GM12865 (cell line): Measurements from ENCODE around the gene MRGPRE.

Experiments
- DNase-seq: peaks from one replicate; pipeline ENCODE4 v3.0.0; 2010; ENCODE audit warnings: low read depth
- H3K4me3 ChIP-seq: 2 replicates; pipeline ENCODE4 v1.5.1; 2011; ENCODE audit warnings: mild to moderate bottlenecking, low read depth, low read length, control low read depth
- TF ChIP-seq, protein P1 (sequence below): IDR thresholded peaks from 2 replicates; pipeline ENCODE4 v1.5.1; 2011; ENCODE audit warnings: low read length, control low read depth, low read depth, inconsistent platforms; ENCODE audit not compliant: insufficient read depth; ENCODE audit errors: missing control alignments

Gene MRGPRE

DNA sequence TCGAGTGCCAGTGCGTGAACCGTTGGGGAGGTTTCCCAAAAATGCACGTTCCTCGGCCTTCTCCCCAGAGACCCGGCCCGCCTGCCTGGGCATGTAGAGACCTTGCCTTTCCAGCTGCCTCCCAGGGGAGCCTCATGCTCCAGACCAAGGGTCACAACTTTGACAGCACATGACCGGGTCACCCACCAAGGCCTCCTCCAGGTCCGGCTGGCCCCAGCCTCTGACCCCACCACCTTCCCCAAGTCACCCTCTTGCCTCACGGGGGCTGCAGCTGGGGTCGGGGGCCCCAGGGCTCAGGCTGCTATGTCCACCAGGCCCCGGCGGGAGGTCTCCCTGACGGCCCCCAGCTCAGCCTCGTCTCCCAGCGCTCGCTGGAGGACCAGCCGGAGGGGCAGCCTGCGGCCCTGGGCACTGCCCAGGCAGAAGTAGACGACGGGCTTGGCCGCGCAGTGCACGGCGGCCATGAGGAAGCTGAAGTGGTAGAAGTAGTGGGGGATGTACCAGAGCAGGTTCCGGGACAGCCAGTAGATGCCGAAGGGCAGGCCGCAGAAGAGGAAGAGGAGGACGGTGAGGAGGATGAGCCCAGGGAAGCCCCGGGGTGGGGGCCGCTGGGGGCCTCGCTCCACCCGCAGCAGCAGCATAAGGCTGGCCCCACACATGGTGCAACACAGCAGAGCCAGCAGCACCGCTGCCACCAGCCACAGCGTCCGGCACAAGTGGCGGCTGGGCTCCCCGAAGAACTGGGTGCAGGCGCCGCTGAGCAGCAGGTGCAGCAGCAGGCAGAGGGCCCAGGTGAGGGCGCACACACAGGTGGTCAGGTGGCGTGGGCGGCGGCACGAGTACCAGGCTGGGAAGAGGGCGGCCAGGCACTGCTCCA is 4.4 kb downstream of the MRGPRE start:
- TF ChIP-seq, protein P1, sequence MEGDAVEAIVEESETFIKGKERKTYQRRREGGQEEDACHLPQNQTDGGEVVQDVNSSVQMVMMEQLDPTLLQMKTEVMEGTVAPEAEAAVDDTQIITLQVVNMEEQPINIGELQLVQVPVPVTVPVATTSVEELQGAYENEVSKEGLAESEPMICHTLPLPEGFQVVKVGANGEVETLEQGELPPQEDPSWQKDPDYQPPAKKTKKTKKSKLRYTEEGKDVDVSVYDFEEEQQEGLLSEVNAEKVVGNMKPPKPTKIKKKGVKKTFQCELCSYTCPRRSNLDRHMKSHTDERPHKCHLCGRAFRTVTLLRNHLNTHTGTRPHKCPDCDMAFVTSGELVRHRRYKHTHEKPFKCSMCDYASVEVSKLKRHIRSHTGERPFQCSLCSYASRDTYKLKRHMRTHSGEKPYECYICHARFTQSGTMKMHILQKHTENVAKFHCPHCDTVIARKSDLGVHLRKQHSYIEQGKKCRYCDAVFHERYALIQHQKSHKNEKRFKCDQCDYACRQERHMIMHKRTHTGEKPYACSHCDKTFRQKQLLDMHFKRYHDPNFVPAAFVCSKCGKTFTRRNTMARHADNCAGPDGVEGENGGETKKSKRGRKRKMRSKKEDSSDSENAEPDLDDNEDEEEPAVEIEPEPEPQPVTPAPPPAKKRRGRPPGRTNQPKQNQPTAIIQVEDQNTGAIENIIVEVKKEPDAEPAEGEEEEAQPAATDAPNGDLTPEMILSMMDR: no peak
- no peak overlapping the region for H3K4me3 ChIP-seq

DNA sequence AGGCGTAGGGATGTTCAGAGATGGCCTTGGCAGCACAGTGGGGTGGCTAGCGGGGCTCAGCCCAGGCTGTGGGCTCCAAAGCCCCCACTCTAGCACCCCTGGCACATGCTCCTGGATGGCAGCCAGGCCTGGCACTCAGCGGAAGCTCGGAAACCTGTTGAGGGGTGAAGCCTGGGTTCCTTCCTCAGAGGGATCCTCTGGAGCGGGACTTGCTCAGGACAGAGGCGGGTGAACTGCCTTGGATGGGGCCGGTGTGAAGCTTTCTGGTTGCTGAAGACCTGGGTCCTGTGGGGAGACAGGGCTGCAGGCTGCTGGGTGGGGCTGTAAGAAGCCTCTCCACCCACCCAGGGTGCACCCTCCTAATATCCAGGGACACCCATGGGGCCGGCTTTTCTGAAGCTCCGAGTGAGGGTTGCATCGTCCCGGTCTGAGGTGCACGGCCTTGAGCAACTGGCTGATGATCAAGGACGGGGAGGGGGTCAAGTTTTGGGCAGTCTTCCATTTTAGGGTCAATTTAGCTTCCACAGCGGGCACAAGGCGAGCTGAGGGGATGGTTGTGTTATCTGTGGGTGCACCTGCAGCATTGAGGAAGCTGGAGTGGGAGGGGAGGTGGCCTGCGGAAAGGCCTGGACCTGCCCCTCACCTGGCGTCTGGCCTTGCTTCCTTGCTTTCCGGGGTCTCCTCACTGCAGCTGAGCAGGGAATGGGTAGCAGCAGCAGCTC is 5.2 kb downstream of the MRGPRE start:
- TF ChIP-seq, protein P1: no peak
- DNase-seq: no peak
- no peak overlapping the region for H3K4me3 ChIP-seq

More for the DNA sequence above, 4.4 kb downstream of the MRGPRE start:
- no peak for DNase-seq

DNA sequence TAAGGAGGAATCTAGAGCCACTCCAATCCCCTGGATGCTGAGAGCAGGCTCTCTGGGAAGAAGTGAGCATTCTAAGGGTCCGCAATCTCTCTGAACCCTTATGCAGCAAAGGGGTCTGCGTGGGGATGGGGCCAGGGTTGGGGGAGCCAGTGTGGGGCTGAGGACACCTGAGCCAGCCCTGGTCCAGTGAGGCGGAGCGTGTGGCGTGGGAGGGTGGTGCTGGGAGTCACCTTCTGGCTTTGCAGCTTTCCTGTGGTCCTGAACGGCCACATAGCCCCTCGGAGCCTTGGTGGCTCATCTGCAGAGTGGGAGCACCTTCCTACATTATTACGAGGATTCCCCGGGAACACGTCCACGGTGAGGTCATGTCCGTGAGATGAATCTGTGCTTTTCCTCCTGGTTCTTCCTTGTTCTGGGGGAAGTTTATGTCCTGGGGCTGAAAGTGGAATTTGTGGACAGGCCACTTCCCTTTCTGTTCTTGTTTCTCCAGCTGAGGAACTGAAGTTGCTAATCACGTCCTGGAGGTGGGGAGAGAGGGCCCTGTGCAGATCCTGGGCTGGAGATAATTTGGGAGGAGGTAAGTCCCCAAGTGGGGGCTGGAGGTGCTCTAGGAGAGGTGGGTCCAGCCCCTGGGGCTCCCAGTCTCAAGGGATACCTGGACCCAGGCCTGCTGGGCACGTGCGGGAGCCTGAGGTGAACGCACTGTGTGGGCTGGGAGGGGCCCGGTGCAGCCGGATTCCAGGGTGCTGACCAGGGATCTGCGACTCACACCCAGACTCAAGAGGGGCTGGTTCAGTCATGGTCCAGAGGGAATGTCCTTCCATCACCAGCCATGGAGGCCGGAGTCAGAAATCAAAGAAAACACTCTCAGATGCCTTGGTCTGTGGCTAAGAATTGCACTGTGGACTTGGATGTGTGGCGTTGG is 6.1 kb downstream of the MRGPRE start:
- TF ChIP-seq, protein P1: no peak
- no peak overlapping the region for H3K4me3 ChIP-seq
- no peak for DNase-seq

DNA sequence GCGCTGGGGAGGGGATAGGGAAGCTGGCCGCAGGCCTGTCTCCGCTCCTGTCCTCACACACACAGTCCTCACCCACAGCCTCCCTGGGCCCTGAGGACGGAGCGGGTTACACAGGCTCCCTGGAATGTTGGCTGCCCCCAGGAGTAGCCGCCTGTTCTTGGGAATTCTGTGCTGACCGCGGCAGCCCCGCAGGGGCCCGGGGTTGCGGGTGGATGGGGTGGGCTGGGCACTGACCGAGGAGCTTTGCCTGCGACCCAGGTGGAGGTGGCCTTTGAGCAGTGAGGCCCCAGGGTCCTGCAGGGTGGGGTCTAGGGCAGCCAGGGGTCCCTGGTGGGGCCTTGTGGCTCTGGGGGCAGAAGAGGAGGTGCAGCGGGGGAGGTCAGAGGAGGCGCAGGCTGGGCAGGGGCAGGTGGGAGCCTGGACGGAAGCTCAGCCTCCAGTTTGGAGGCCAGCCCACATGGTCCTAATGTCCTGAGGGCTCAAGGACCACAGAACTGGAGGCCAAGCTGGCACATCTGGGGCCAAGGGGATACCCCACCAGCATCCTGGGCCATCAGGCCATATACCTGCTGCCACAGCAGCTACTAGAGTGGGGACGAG is 7.0 kb downstream of the MRGPRE start:
- H3K4me3 ChIP-seq: no peak overlapping the region
- TF ChIP-seq, protein P1: no peak
- DNase-seq: no peak

DNA sequence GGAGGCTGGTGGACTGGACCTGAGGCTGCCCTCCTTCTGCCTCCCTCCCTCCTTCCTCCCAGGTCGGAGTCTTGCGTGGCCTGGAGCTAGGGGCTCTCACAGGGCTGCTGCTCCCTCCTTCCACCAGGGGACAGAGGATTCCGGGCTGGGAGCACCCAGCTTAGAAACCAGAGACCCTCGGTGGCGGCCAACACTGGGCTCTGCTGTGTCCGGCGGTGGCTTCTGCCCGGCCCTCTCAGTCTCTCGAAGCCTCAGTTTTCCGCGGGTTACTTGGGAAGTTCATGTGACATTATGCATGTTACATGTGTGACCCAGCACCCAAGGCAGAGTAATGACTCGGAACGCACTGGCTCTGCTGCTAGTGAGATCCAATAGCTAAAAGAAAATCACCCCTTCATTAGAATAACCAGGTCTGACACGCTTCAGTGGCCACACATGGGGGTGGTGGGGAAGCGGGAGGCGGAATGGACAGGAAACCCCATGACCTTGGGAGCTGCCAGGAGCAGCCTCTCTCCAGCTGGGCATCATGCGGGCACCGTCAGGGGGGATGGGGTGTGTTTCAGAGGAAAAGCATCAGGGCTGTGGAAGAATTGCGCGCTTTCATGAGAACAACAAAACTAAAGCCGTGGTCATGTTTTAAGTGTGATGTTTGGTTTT is 7.7 kb downstream of the MRGPRE start:
- TF ChIP-seq, protein P1: no peak
- DNase-seq: no peak

DNA sequence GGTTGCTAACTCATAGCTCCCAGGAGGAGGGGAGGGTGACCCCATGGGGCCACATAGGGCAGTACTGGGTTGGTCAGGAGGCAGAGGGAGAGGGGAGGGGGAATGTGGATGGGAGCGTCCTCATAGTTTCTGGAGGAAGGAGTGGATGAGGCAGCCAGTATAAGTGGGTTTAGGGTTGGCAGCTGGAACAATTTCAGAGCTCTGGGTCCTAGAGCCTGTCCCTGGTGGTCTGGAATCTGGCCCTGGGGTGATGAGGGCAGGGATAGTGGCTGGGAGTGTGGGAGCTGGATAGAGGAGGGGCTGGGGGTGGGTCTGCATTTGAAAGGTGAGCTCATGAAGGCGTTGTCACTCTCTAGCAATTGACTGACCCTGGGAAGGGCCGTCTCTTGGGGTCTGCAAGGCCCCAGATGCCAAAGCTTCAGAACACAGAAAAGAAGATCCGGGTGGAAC is 8.3 kb downstream of the MRGPRE start:
- TF ChIP-seq, protein P1: no peak
- no peak for DNase-seq
- no peak overlapping the region for H3K4me3 ChIP-seq

More for the DNA sequence above, 7.7 kb downstream of the MRGPRE start:
- H3K4me3 ChIP-seq: no peak overlapping the region
